Small intestine (tissue), 7 donors: ENCODE measurements around the gene PRPF4. TPM values are rescaled to one million over a fixed set of nuclear protein-coding genes. Genes with fewer than 3 reads are reported as not detected.

Experiments
- DNase-seq, 2 donors: peaks; one replicate each; pipeline versions ENCODE4 v3.0.0 to v3.0.0-alpha.2; 2013
- FAIRE-seq: peaks from 2 replicates; lab custom pipeline; 2012; peaks lifted over from hg19 to GRCh38; lab: Jason Lieb, UNC
- H3K27ac ChIP-seq, 3 donors: one replicate each; pipeline ENCODE4 v1.5.1; 2013; ENCODE audit warnings: low read length in 2 of 3, mild to moderate bottlenecking in 2 of 3, control low read depth in 1 of 3, inconsistent platforms in 1 of 3, low read depth in 1 of 3, moderate library complexity in 1 of 3
- H3K27me3 ChIP-seq, 3 donors: one replicate each; pipeline ENCODE4 v1.6.1; 2013; ENCODE audit warnings: low read length in 3 of 3, inconsistent platforms in 1 of 3; ENCODE audit not compliant: control insufficient read depth in 3 of 3, insufficient read depth in 3 of 3
- H3K36me3 ChIP-seq, 3 donors: one replicate each; pipeline ENCODE4 v1.6.1; 2013; ENCODE audit warnings: low read length in 3 of 3, inconsistent platforms in 1 of 3, low read depth in 1 of 3, mild to moderate bottlenecking in 1 of 3, moderate library complexity in 1 of 3; ENCODE audit not compliant: control insufficient read depth in 3 of 3, insufficient read depth in 2 of 3
- H3K4me1 ChIP-seq, 3 donors: one replicate each; pipeline ENCODE4 v1.6.1; 2013; ENCODE audit warnings: low read length in 2 of 3, inconsistent platforms in 1 of 3, low read depth in 1 of 3, mild to moderate bottlenecking in 1 of 3, moderate library complexity in 1 of 3; ENCODE audit not compliant: control insufficient read depth in 3 of 3, insufficient read depth in 2 of 3
- H3K4me3 ChIP-seq, 3 donors: one replicate each; pipeline ENCODE4 v1.5.1; 2013; ENCODE audit warnings: low read length in 3 of 3, control low read depth in 1 of 3, inconsistent platforms in 1 of 3, low read depth in 1 of 3, mild to moderate bottlenecking in 1 of 3, moderate library complexity in 1 of 3
- H3K9me3 ChIP-seq, 2 donors: one replicate each; pipeline ENCODE4 v1.6.1; 2013; ENCODE audit warnings: low read depth in 1 of 2, low read length in 1 of 2; ENCODE audit not compliant: control insufficient read depth in 2 of 2, insufficient read depth in 1 of 2
- WGBS, 3 donors: extraction: QIAGEN DNeasy Blood & Tissue Kit; methylation state at CpG; one replicate each; pipeline ENCODE4 v1.1.7; 2013; 5-methylcytosine and 5-hydroxymethylcytosine counted together
- polyA plus RNA-seq, 4 donors: library from polyadenylated mRNA; stranded (reverse) in 3 of 4; unstranded in 1 of 4; fragments of 200-250 nt in 3 of 4; fragments of 120-200 nt in 1 of 4; gene quantifications; one replicate each; pipeline versions ENCODE4 v1.2.1 to v1.2.3, GENCODE V29; 2013
- donor health status: healthy with polysubstance abuse.
- donor health status: control.
- donor health status: control.
- donor health status: Bipolar disorder and iron deficiency.
- donor health status: healthy.

PRPF4 gene
- polyA plus RNA-seq, 4 donors: 7.6 to 21.6 (median 11.3) TPM

DNA sequence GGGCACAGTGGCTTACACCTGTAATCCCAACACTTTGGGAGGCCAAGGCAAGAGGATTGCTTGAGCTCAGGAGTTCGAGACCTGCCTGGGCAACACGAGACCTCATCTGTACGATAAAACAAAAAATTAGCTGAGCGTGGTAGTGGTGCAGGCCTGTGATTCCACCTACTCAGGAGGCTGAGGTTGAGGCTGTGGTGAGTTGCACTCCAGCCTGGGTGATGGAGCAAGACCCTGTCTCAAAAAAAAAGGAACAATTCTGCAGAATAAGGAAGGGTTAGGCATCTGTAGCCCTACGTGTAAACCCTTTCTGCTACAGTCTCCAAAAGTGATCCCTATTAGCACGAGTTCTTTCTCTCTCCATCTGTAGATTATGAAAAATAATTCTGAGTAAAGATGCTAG is 20.0 kb upstream of the PRPF4 start:
- WGBS, 3 donors: 94 to 96% (median 96%) methylated on average over 6 of the region's 6 CpGs
- Histone ChIP-seq H3K27ac (no peak overlapping the region), H3K4me3 (no peak overlapping the region), H3K27me3 (no peaks in the 10 kb centered on the region), H3K36me3 (peaks cover 4 to 29% (median 14%) of the 10 kb centered on the region in 3 donors), H3K9me3 (peaks cover 0 to 7% of the 10 kb centered on the region in 2 donors), H3K4me1 (peaks cover 0 to 2% (median 0%) of the 10 kb centered on the region in 3 donors)
- no peak for DNase-seq
- FAIRE-seq: no peak

DNA sequence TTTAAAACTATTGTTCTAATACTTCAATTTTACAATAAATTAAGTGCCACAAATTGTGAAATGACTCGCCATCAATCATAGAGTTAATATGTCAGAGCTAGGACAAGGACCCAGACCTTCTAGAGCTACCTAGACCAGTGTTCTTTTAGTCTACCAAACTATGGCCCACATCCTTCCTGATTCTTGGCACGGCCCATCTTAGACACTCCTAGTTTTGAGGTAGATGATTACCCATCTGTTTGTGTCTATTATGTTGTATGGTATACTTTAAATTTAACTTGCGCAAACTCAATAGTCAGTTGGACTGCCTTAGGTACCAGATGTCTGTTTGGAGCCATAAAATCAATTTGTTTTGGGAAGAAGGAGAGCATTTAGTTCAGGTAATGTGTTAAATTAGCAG is 17.6 kb upstream of the PRPF4 start:
- FAIRE-seq: no peak
- WGBS, 3 donors: 76 to 91% (median 77%) methylated on average over 3 of the region's 3 CpGs

DNA sequence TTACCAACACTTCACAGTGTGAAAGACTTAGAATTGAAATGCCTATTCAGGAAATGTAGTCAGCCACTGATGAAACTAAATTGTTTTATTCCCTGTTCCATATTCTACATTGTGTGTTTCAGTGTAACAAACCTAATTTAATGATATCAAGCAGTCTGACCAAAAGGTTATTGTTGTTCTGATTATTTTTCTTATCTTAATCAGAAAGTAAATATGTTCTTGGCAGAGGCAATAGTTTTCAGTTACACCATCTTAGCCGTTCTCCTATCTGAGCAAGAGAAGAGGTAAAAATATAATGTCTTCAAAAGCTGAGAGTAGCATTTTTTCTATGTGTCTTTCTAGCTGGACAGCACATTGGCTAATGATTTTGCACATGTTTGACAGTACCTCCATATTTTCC is 17.2 kb upstream of the PRPF4 start:
- Histone ChIP-seq H3K27ac (no peak overlapping the region), H3K4me1 (peaks cover 0 to 5% (median 4%) of the 10 kb centered on the region in 3 donors), H3K36me3 (peaks cover 4 to 33% (median 19%) of the 10 kb centered on the region in 3 donors), H3K9me3 (no peaks in the 10 kb centered on the region), H3K27me3 (no peaks in the 10 kb centered on the region), H3K4me3 (no peak overlapping the region)
- WGBS, 3 donors: 8 to 55% (median 42%) methylated on average over 1 of the region's 1 CpG
- FAIRE-seq (no peak), DNase-seq (peak in 1 of 2 donors; percentile 20)

More for the DNA sequence above, 17.6 kb upstream of the PRPF4 start:
- Histone ChIP-seq H3K27me3 (no peaks in the 10 kb centered on the region), H3K27ac (no peak overlapping the region), H3K36me3 (peaks cover 4 to 32% (median 17%) of the 10 kb centered on the region in 3 donors), H3K4me3 (no peak overlapping the region), H3K9me3 (no peaks in the 10 kb centered on the region), H3K4me1 (peaks cover 0 to 5% (median 4%) of the 10 kb centered on the region in 3 donors)
- DNase-seq: no peak

DNA sequence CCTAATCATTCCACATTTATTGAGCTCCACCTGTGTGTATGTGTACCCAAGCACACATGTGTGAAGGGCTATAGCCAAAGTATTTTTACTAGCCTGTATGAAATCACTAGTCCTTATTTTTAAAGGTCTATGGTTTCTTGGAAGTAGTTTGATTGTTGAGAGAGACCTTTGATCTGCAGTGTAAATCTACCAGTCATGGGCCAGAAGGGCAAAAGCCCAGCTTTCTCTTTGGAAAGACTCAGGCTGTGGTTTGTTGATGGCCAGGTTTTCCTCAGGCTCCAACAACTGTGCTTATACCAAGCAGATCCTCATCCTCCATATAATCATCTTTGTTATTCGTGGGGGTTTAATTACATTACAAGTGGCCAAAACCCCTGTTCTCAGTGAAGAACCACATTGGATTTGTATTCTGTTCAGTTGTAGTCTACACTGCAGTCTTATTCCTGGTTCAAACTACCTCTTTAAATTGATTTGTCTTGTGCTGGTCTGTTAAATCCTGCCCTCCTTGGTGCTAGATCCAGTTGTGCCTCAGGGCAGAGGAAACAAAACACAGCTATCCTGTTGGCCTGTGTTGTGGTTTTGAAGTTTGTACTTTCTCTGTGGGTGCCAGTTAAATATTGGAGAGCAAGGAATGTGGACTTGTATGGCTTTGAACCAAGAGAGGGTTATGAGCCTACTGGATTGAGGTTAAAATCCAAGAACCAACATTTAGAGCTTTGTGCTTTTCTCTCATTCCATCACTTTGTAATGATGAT is 13.4 kb upstream of the PRPF4 start:
- Histone ChIP-seq H3K9me3 (no peaks in the 10 kb centered on the region), H3K27me3 (no peaks in the 10 kb centered on the region), H3K4me1 (peaks cover 0 to 5% (median 4%) of the 10 kb centered on the region in 3 donors), H3K36me3 (peaks cover 4 to 36% (median 23%) of the 10 kb centered on the region in 3 donors), H3K4me3 (no peak overlapping the region), H3K27ac (peak overlapping the region in 2 of 3 donors; percentile 48 to 72)
- DNase-seq (peak; percentile 58 to 65), FAIRE-seq (no peak)
- WGBS, 3 donors: 25 to 85% (median 62%) methylated on average over 1 of the region's 1 CpG

DNA sequence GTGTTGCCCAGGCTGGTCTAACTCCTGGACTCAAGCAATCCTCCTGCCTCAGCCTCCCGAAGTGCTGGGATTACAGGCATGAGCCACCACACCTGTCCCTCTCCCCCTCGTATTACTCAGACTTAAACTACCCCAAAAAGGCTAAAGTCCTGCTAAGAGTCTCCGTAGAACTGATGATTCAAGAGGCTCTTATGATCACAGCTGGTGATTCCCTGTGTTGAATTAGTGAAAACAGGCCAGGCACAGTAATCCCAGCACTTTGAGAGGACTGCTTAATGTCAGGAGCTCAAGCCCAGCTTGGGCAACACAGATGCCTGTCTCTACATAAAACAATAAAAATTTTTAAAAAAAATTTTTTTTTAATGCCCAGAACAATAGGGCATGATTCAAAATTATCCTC is 9.3 kb upstream of the PRPF4 start:
- Histone ChIP-seq H3K4me3 (no peak overlapping the region), H3K27me3 (no peaks in the 10 kb centered on the region), H3K9me3 (no peaks in the 10 kb centered on the region), H3K36me3 (peaks cover 7 to 28% (median 21%) of the 10 kb centered on the region in 3 donors), H3K4me1 (peaks cover 0 to 24% (median 6%) of the 10 kb centered on the region in 3 donors), H3K27ac (no peak overlapping the region)
- 41 to 68% (median 58%) methylated on average over 3 of the region's 3 CpGs for WGBS, 3 donors
- FAIRE-seq (no peak), DNase-seq (no peak)

DNA sequence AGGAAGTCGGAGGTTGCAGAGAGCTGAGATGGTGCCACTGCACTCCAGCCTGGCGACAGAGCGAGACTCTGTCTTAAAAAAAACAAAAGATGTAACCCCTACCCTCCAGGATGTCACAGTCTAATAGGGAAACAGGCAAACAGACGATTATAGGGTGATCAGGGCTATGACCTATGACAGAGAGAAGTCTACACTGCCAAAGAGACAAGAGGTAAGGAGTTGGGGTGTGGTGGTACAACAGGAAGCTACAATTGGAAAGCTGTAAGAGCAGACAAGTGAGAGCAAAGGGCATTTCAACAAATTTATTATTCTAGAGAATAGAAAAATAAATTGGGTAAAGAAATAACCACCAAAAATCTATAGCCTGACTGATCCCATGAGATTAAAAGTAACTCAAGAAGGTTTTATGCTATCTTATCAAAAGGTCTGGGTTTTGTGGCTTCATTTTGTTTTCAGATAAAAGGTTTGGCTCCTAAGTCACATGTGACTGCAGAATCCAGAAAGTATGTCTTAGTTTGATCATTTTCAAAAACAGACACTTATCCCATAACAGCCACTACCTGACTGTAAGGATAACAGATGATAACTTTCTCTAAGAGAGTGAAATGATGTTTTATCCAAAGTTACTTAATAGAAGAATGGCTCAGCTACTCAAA is 7.4 kb upstream of the PRPF4 start:
- Histone ChIP-seq H3K4me1 (peaks cover 0 to 19% (median 3%) of the 10 kb centered on the region in 3 donors), H3K9me3 (no peaks in the 10 kb centered on the region), H3K27ac (no peak overlapping the region), H3K4me3 (no peak overlapping the region), H3K27me3 (no peaks in the 10 kb centered on the region), H3K36me3 (peaks cover 12 to 36% (median 22%) of the 10 kb centered on the region in 3 donors)
- DNase-seq (no peak), FAIRE-seq (no peak)
- WGBS, 3 donors: 83 to 87% (median 84%) methylated on average over 4 of the region's 4 CpGs

DNA sequence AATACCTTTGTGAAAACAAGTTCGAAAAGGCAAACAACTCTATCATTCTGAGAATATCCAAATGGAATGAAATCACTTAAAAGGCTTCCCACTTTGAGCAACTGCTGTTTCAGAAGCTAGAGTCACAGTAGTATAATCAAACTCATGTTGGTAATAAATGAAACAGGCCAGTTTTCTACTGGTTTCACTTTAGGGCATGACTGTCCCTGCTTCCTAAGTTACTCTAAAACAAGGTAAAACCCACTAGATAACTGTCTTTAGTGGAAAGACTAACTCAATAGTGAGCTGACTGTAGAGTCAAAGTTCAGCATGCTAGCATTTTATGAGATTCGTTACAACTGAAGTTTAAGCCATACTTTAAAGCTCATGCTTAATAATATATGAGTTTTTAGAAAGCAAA is 6.1 kb upstream of the PRPF4 start:
- 46 to 83% (median 71%) methylated on average over 2 of the region's 2 CpGs for WGBS, 3 donors
- Histone ChIP-seq H3K9me3 (no peaks in the 10 kb centered on the region), H3K4me1 (peaks cover 0 to 21% (median 3%) of the 10 kb centered on the region in 3 donors), H3K27ac (peak overlapping the region in 1 of 3 donors; percentile 53), H3K4me3 (no peak overlapping the region), H3K27me3 (no peaks in the 10 kb centered on the region), H3K36me3 (peaks cover 14 to 36% (median 18%) of the 10 kb centered on the region in 3 donors)
- FAIRE-seq (no peak), DNase-seq (peak in 1 of 2 donors; percentile 22)

DNA sequence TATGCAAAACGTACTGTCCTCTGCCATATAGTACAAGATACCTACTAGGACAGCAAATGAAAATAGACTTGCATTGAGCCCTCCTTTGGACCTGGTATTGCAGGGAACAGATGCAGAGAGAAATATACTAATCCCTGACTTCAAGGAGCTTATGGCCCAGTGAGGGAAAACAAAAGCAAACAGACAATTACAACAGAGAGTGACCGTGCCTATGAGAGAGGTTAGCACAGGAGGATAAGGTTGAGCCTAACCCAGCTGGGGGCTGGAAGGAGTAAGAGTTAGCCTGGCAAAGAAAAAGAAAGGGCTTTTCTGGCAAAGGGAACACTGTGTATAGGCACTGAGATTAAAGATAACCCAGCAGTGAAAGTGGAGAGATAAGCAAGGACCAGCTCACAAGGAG is 5.6 kb upstream of the PRPF4 start:
- Histone ChIP-seq H3K4me3 (no peak overlapping the region), H3K36me3 (peaks cover 14 to 35% (median 17%) of the 10 kb centered on the region in 3 donors), H3K4me1 (peaks cover 0 to 21% (median 3%) of the 10 kb centered on the region in 3 donors), H3K27ac (peak overlapping the region in 1 of 3 donors; percentile 24), H3K27me3 (no peaks in the 10 kb centered on the region), H3K9me3 (no peaks in the 10 kb centered on the region)
- DNase-seq (no peak), FAIRE-seq (no peak)
- 62 to 82% (median 78%) methylated on average over 2 of the region's 2 CpGs for WGBS, 3 donors
